ENCODE results near the gene ZNF180.
A peak's percentile ranks its signal among the peaks of the same experiment; 100 is the strongest.
"Not testable (repeated sequence)": the region's sequence is repeated elsewhere in the genome, so short reads cannot be mapped to it uniquely, and the experiment has no call there.

Gene ZNF180

GRCh38 chr19:44498988-44499387 is 1.3 kb downstream of the ZNF180 start:
- no peak for DNase-seq (ENCODE audit: low read depth, low spot score)

- DNase-seq (ENCODE audit: low read depth, low spot score): no peak
Measured at GRCh38 chr19:44496711-44497110, 3.6 kb downstream of the ZNF180 start.

- DNase-seq (ENCODE audit: low read depth, low spot score): no peak
Measured at GRCh38 chr19:44476559-44477408, 23.5 kb downstream of the ZNF180 start.

GRCh38 chr19:44468730-44469129 is 31.6 kb downstream of the ZNF180 start:
- DNase-seq (ENCODE audit: low read depth, low spot score): not testable (repeated sequence)

GRCh38 chr19:44462600-44463286 is 37.6 kb downstream of the ZNF180 start:
- DNase-seq (ENCODE audit: low read depth, low spot score): not testable (repeated sequence)

- not testable (repeated sequence) for DNase-seq (ENCODE audit: low read depth, low spot score)
Measured at GRCh38 chr19:44456016-44456415, 44.3 kb downstream of the ZNF180 start.

- DNase-seq (ENCODE audit: low read depth, low spot score): peak; percentile 40
Measured at GRCh38 chr19:44455100-44455499, 45.2 kb downstream of the ZNF180 start.

GRCh38 chr19:44452367-44452766 is 48.0 kb downstream of the ZNF180 start:
- no peak for DNase-seq (ENCODE audit: low read depth, low spot score)

GRCh38 chr19:44451687-44452086 is 48.6 kb downstream of the ZNF180 start:
- DNase-seq (ENCODE audit: low read depth, low spot score): no peak

- peak; percentile 76 for DNase-seq (ENCODE audit: low read depth, low spot score)
Measured at GRCh38 chr19:44447916-44448674, 52.2 kb downstream of the ZNF180 start, which contains the start of gene ZNF229. Gene ZNF229, minus strand, starts transcription at chr19:44448472. Its CDS starts 5,625 bp downstream, at chr19:44442847.

GRCh38 chr19:44438441-44438840 is 61.9 kb downstream of the ZNF180 start:
- DNase-seq (ENCODE audit: low read depth, low spot score): no peak

- DNase-seq (ENCODE audit: low read depth, low spot score): no peak
Measured at GRCh38 chr19:44435441-44435840, 64.9 kb downstream of the ZNF180 start.

- no peak for DNase-seq (ENCODE audit: low read depth, low spot score)
Measured at GRCh38 chr19:44430956-44431355, 69.4 kb downstream of the ZNF180 start.
